HuH-7.5 (cell line): ENCODE results near the gene SPATA33.
"Not testable (repeated sequence)": the region's sequence is repeated elsewhere in the genome, so short reads cannot be mapped to it uniquely, and the experiment has no call there.

Experiments
- DNase-seq: peaks from one replicate; pipeline ENCODE4 v3.0.0; 2011; ENCODE audit warnings: low spot score

Gene SPATA33

GRCh38 chr16:89693931-89694783 lies 36.5 kb downstream of the SPATA33 start:
- DNase-seq = peak; percentile 35

- DNase-seq = not testable (repeated sequence)
Observed at GRCh38 chr16:89694784-89695085, 37.1 kb downstream of the SPATA33 start.

GRCh38 chr16:89695086-89695874 lies 37.6 kb downstream of the SPATA33 start:
- DNase-seq = peak; percentile 38

GRCh38 chr16:89695875-89696669 lies 38.4 kb downstream of the SPATA33 start:
- DNase-seq = peak; percentile 54

- DNase-seq = peak; percentile 39
Observed at GRCh38 chr16:89696670-89697128, 39.1 kb downstream of the SPATA33 start.

GRCh38 chr16:89697161-89697615 lies 39.6 kb downstream of the SPATA33 start:
- DNase-seq = peak; percentile 31

GRCh38 chr16:89697616-89698331 lies 40.1 kb downstream of the SPATA33 start:
- DNase-seq = no peak

GRCh38 chr16:89698717-89699116 lies 41.1 kb downstream of the SPATA33 start:
- not testable (repeated sequence) for DNase-seq

GRCh38 chr16:89699629-89700099 lies 42.0 kb downstream of the SPATA33 start:
- DNase-seq = not testable (repeated sequence)

- DNase-seq = peak; percentile 99
Observed at GRCh38 chr16:89700100-89700648, 42.5 kb downstream of the SPATA33 start.

- peak; percentile 86 for DNase-seq
Observed at GRCh38 chr16:89700649-89701424, 43.2 kb downstream of the SPATA33 start.

- DNase-seq = peak; percentile 99
Observed at GRCh38 chr16:89701425-89702406, 44.1 kb downstream of the SPATA33 start, which contains the start of gene SPATA2L. TSS of gene SPATA2L (minus strand) at chr16:89701705. CDS start at chr16:89701232, 473 bp downstream.

- no peak for DNase-seq
Observed at GRCh38 chr16:89704281-89704680, 46.6 kb downstream of the SPATA33 start.

- DNase-seq = no peak
Observed at GRCh38 chr16:89705006-89705405, 47.4 kb downstream of the SPATA33 start.

GRCh38 chr16:89706518-89707260 lies 49.1 kb downstream of the SPATA33 start:
- DNase-seq = peak; percentile 31

- DNase-seq = no peak
Observed at GRCh38 chr16:89707695-89708094, 50.1 kb downstream of the SPATA33 start.

GRCh38 chr16:89708481-89708931 lies 50.9 kb downstream of the SPATA33 start:
- no peak for DNase-seq

- DNase-seq = no peak
Observed at GRCh38 chr16:89709166-89709565, 51.5 kb downstream of the SPATA33 start.
